ENCODE results near the gene TPI1.

Gene TPI1

GRCh38 chr12:6830286-6830890 is 36.9 kb upstream of the TPI1 start:
- H3K9me3 ChIP-seq (ENCODE audit: control insufficient read depth, insufficient read depth, low read length): no peaks in the 10 kb centered on the region
- H3K9ac ChIP-seq (ENCODE audit: low read depth, low read length): no peak overlapping the region
- peaks cover 17% of the 10 kb centered on the region for H3K27me3 ChIP-seq (ENCODE audit: control insufficient read depth, insufficient read depth, low read length)
- H3K36me3 ChIP-seq (ENCODE audit: control insufficient read depth, insufficient read depth, low read length): peaks cover 39% of the 10 kb centered on the region
- no peak overlapping the region for H3K27ac ChIP-seq (ENCODE audit: low read depth, low read length)
- H3K4me1 ChIP-seq (ENCODE audit: control insufficient read depth, insufficient read depth, low read length): peaks cover 18% of the 10 kb centered on the region
- H3K4me3 ChIP-seq (ENCODE audit: low read depth, low read length): no peak overlapping the region; the same call in 1 of the 2 replicates

GRCh38 chr12:6830999-6831398 is 36.3 kb upstream of the TPI1 start:
- Histone ChIP-seq H3K36me3 (ENCODE audit: control insufficient read depth, insufficient read depth, low read length) (peaks cover 41% of the 10 kb centered on the region), H3K9ac (ENCODE audit: low read depth, low read length) (no peak overlapping the region), H3K4me1 (ENCODE audit: control insufficient read depth, insufficient read depth, low read length) (peaks cover 13% of the 10 kb centered on the region), H3K9me3 (ENCODE audit: control insufficient read depth, insufficient read depth, low read length) (no peaks in the 10 kb centered on the region), H3K4me3 (ENCODE audit: low read depth, low read length) (no peak overlapping the region), H3K27me3 (ENCODE audit: control insufficient read depth, insufficient read depth, low read length) (peaks cover 13% of the 10 kb centered on the region), H3K27ac (ENCODE audit: low read depth, low read length) (no peak overlapping the region)

- Histone ChIP-seq H3K9me3 (ENCODE audit: control insufficient read depth, insufficient read depth, low read length) (no peaks in the 10 kb centered on the region), H3K9ac (ENCODE audit: low read depth, low read length) (no peak overlapping the region), H3K36me3 (ENCODE audit: control insufficient read depth, insufficient read depth, low read length) (peaks cover 46% of the 10 kb centered on the region), H3K27ac (ENCODE audit: low read depth, low read length) (no peak overlapping the region), H3K27me3 (ENCODE audit: control insufficient read depth, insufficient read depth, low read length) (peaks cover 8% of the 10 kb centered on the region; the same call in 1 of the 2 replicates), H3K4me1 (ENCODE audit: control insufficient read depth, insufficient read depth, low read length) (peaks cover 12% of the 10 kb centered on the region), H3K4me3 (ENCODE audit: low read depth, low read length) (no peak overlapping the region)
Observed at GRCh38 chr12:6831450-6831995, 35.8 kb upstream of the TPI1 start.

GRCh38 chr12:6832125-6832524 is 35.2 kb upstream of the TPI1 start:
- H3K27me3 ChIP-seq (ENCODE audit: control insufficient read depth, insufficient read depth, low read length): 0 out of 2 replicates have a peak, but pooled peaks cover 2% of the 10 kb centered on the region
- H3K4me1 ChIP-seq (ENCODE audit: control insufficient read depth, insufficient read depth, low read length): peaks cover 10% of the 10 kb centered on the region
- no peak overlapping the region for H3K27ac ChIP-seq (ENCODE audit: low read depth, low read length)
- H3K9me3 ChIP-seq (ENCODE audit: control insufficient read depth, insufficient read depth, low read length): no peaks in the 10 kb centered on the region
- no peak overlapping the region for H3K4me3 ChIP-seq (ENCODE audit: low read depth, low read length)
- H3K36me3 ChIP-seq (ENCODE audit: control insufficient read depth, insufficient read depth, low read length): peaks cover 52% of the 10 kb centered on the region
- H3K9ac ChIP-seq (ENCODE audit: low read depth, low read length): no peak overlapping the region

GRCh38 chr12:6833189-6833890 is 34.0 kb upstream of the TPI1 start:
- no peaks in the 10 kb centered on the region for H3K9me3 ChIP-seq (ENCODE audit: control insufficient read depth, insufficient read depth, low read length)
- H3K27me3 ChIP-seq (ENCODE audit: control insufficient read depth, insufficient read depth, low read length): no peaks in the 10 kb centered on the region
- H3K27ac ChIP-seq (ENCODE audit: low read depth, low read length): no peak overlapping the region
- H3K36me3 ChIP-seq (ENCODE audit: control insufficient read depth, insufficient read depth, low read length): peaks cover 65% of the 10 kb centered on the region
- H3K9ac ChIP-seq (ENCODE audit: low read depth, low read length): no peak overlapping the region
- H3K4me3 ChIP-seq (ENCODE audit: low read depth, low read length): no peak overlapping the region
- peaks cover 5% of the 10 kb centered on the region for H3K4me1 ChIP-seq (ENCODE audit: control insufficient read depth, insufficient read depth, low read length)

GRCh38 chr12:6834254-6834653 is 33.1 kb upstream of the TPI1 start:
- H3K4me1 ChIP-seq (ENCODE audit: control insufficient read depth, insufficient read depth, low read length): peaks cover 5% of the 10 kb centered on the region
- H3K4me3 ChIP-seq (ENCODE audit: low read depth, low read length): no peak overlapping the region
- peaks cover 74% of the 10 kb centered on the region for H3K36me3 ChIP-seq (ENCODE audit: control insufficient read depth, insufficient read depth, low read length)
- no peaks in the 10 kb centered on the region for H3K27me3 ChIP-seq (ENCODE audit: control insufficient read depth, insufficient read depth, low read length)
- no peaks in the 10 kb centered on the region for H3K9me3 ChIP-seq (ENCODE audit: control insufficient read depth, insufficient read depth, low read length)
- no peak overlapping the region for H3K27ac ChIP-seq (ENCODE audit: low read depth, low read length)
- no peak overlapping the region for H3K9ac ChIP-seq (ENCODE audit: low read depth, low read length)

GRCh38 chr12:6834873-6835272 is 32.5 kb upstream of the TPI1 start:
- Histone ChIP-seq H3K36me3 (ENCODE audit: control insufficient read depth, insufficient read depth, low read length) (peaks cover 80% of the 10 kb centered on the region), H3K4me1 (ENCODE audit: control insufficient read depth, insufficient read depth, low read length) (peaks cover 4% of the 10 kb centered on the region), H3K9me3 (ENCODE audit: control insufficient read depth, insufficient read depth, low read length) (no peaks in the 10 kb centered on the region), H3K4me3 (ENCODE audit: low read depth, low read length) (no peak overlapping the region), H3K9ac (ENCODE audit: low read depth, low read length) (no peak overlapping the region), H3K27me3 (ENCODE audit: control insufficient read depth, insufficient read depth, low read length) (no peaks in the 10 kb centered on the region), H3K27ac (ENCODE audit: low read depth, low read length) (no peak overlapping the region)

- no peak overlapping the region for H3K27ac ChIP-seq (ENCODE audit: low read depth, low read length)
- peaks cover 70% of the 10 kb centered on the region for H3K36me3 ChIP-seq (ENCODE audit: control insufficient read depth, insufficient read depth, low read length)
Observed at GRCh38 chr12:6836851-6837250, 30.5 kb upstream of the TPI1 start.

GRCh38 chr12:6837370-6838060 is 29.8 kb upstream of the TPI1 start:
- Histone ChIP-seq H3K27me3 (ENCODE audit: control insufficient read depth, insufficient read depth, low read length) (no peaks in the 10 kb centered on the region), H3K27ac (ENCODE audit: low read depth, low read length) (no peak overlapping the region), H3K4me1 (ENCODE audit: control insufficient read depth, insufficient read depth, low read length) (peaks cover 4% of the 10 kb centered on the region; the same call in 1 of the 2 replicates), H3K9me3 (ENCODE audit: control insufficient read depth, insufficient read depth, low read length) (no peaks in the 10 kb centered on the region), H3K9ac (ENCODE audit: low read depth, low read length) (no peak overlapping the region), H3K36me3 (ENCODE audit: control insufficient read depth, insufficient read depth, low read length) (peaks cover 71% of the 10 kb centered on the region), H3K4me3 (ENCODE audit: low read depth, low read length) (no peak overlapping the region)

More at GRCh38 chr12:6836851-6837250, 30.5 kb upstream of the TPI1 start:
- no peak overlapping the region for H3K4me3 ChIP-seq (ENCODE audit: low read depth, low read length)
- H3K9ac ChIP-seq (ENCODE audit: low read depth, low read length): no peak overlapping the region
- H3K4me1 ChIP-seq (ENCODE audit: control insufficient read depth, insufficient read depth, low read length): peaks cover 4% of the 10 kb centered on the region; the same call in 1 of the 2 replicates
- H3K27me3 ChIP-seq (ENCODE audit: control insufficient read depth, insufficient read depth, low read length): no peaks in the 10 kb centered on the region
- no peaks in the 10 kb centered on the region for H3K9me3 ChIP-seq (ENCODE audit: control insufficient read depth, insufficient read depth, low read length)

GRCh38 chr12:6838854-6839253 is 28.5 kb upstream of the TPI1 start:
- no peaks in the 10 kb centered on the region for H3K27me3 ChIP-seq (ENCODE audit: control insufficient read depth, insufficient read depth, low read length)
- H3K4me1 ChIP-seq (ENCODE audit: control insufficient read depth, insufficient read depth, low read length): peaks cover 4% of the 10 kb centered on the region; the same call in 1 of the 2 replicates
- no peaks in the 10 kb centered on the region for H3K9me3 ChIP-seq (ENCODE audit: control insufficient read depth, insufficient read depth, low read length)
- no peak overlapping the region for H3K27ac ChIP-seq (ENCODE audit: low read depth, low read length)
- H3K36me3 ChIP-seq (ENCODE audit: control insufficient read depth, insufficient read depth, low read length): peaks cover 73% of the 10 kb centered on the region
- H3K4me3 ChIP-seq (ENCODE audit: low read depth, low read length): no peak overlapping the region
- H3K9ac ChIP-seq (ENCODE audit: low read depth, low read length): no peak overlapping the region

Measured in HUES48 (cell line).